Measurements from ENCODE around the gene CLEC20A.

DNA sequence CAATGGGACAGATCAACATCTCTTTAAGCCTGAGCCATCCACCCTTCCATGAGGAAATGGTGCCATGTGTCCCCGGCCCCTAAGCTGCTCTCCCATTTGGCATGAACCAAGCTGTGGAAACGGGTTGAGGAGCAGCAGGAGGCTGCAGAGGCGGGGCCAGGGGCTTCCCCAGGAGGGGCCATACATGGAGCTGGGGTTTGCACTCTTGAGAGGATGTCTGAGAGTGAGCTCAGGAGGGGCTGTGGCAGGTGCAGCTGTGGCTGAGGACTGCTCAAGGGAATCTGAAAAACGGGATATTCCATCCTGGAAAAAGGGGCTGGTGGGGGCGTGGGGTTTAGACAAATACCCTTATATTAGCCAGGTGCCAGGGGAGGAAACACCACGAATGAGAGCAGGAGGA, 7.1 kb upstream of the CLEC20A start:
- TF ChIP-seq CTCF (IDR thresholded peaks at IDR 0.05; ENCODE audit: control extremely low read depth in 1 of 3, insufficient read depth in 1 of 3, low read depth in 1 of 3, low read length in 3 of 3): no peak
- TF ChIP-seq SAP30 (IDR thresholded peaks at IDR 0.05; ENCODE audit: insufficient read depth, insufficient replicate concordance, low read length): no peak
- TF ChIP-seq CEBPB (IDR thresholded peaks at IDR 0.05; ENCODE audit: low read depth, low read length): no peak
- TF ChIP-seq YY1 (IDR thresholded peaks at IDR 0.05; ENCODE audit: low read depth, low read length): no peak
- no peak for TF ChIP-seq MAFK (IDR thresholded peaks at IDR 0.05; ENCODE audit: low read depth, low read length)
- TF ChIP-seq PHF8 (conservative IDR thresholded peaks at IDR 0.05; ENCODE audit: low read depth, low read length): no peak
- no peak for TF ChIP-seq EP300 (IDR thresholded peaks at IDR 0.05; ENCODE audit: borderline replicate concordance in 1 of 2, low read depth in 2 of 2, low read length in 2 of 2)
- TF ChIP-seq, protein P1, sequence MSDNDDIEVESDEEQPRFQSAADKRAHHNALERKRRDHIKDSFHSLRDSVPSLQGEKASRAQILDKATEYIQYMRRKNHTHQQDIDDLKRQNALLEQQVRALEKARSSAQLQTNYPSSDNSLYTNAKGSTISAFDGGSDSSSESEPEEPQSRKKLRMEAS (IDR thresholded peaks at IDR 0.05): no peak
- no peak for TF ChIP-seq RAD21 (IDR thresholded peaks at IDR 0.05 in 1 of 2, conservative IDR thresholded peaks at IDR 0.05 in 1 of 2; ENCODE audit: low read depth in 2 of 2, low read length in 2 of 2)
- no peak for TF ChIP-seq CBX8 (IDR thresholded peaks at IDR 0.05; ENCODE audit: borderline replicate concordance, low read depth, low read length)
- TF ChIP-seq POLR2AphosphoS5 (IDR thresholded peaks at IDR 0.05; ENCODE audit: low read depth, low read length): no peak

Data from H1 (cell line).